GM23338 (cell line): ENCODE data around the gene CAPZA1. TPM values are rescaled to one million over a fixed set of nuclear protein-coding genes. Genes with fewer than 3 reads are reported as not detected.

Experiments used
- ATAC-seq: fragments of 200-7000 bp; cut with Tn5 transposase; 3 replicates; pipeline ENCODE4 v1.9.1; 2020
- DNase-seq: peaks from one replicate; pipeline ENCODE4 v3.0.0-alpha.2; 2015; ENCODE audit warnings: low spot score
- H2AFZ ChIP-seq: fragments of 200-600 bp; sonication (generic); 2 replicates; pipeline ENCODE4 v1.8.0; 2016; ENCODE audit warnings: antibody characterized with exemption, mild to moderate bottlenecking, moderate library complexity
- H3F3A ChIP-seq: fragments of 200-600 bp; sonication (generic); replicated peaks from 2 replicates; pipeline ENCODE4 v1.8.0; 2017; ENCODE audit warnings: antibody characterized with exemption, mixed run types, low read depth
- H3K27ac ChIP-seq: fragments of 200-600 bp; sonication (generic); 2 replicates; pipeline ENCODE4 v1.6.1; 2016; ENCODE audit warnings: low read depth
- H3K27me3 ChIP-seq: fragments of 200-600 bp; sonication (generic); 2 replicates; pipeline ENCODE4 v1.8.0; 2016; ENCODE audit warnings: mild to moderate bottlenecking, mixed run types, moderate library complexity; ENCODE audit not compliant: insufficient read depth
- H3K36me3 ChIP-seq: fragments of 200-600 bp; sonication (generic); 2 replicates; pipeline ENCODE4 v1.8.0; 2016; ENCODE audit warnings: mild to moderate bottlenecking; ENCODE audit not compliant: insufficient read depth
- H3K4me1 ChIP-seq: fragments of 200-600 bp; sonication (generic); 2 replicates; pipeline ENCODE4 v1.8.0; 2016; ENCODE audit warnings: mild to moderate bottlenecking, moderate library complexity; ENCODE audit not compliant: insufficient read depth
- H3K4me2 ChIP-seq: fragments of 200-600 bp; sonication (generic); 2 replicates; pipeline ENCODE4 v1.7.1; 2017; ENCODE audit warnings: mixed run types
- H3K4me3 ChIP-seq: fragments of 200-600 bp; sonication (generic); 2 replicates; pipeline ENCODE4 v1.6.1; 2016; ENCODE audit warnings: mixed run types
- H3K79me2 ChIP-seq: fragments of 200-600 bp; sonication (generic); replicated peaks from 2 replicates; pipeline ENCODE4 v1.8.0; 2017; ENCODE audit warnings: mild to moderate bottlenecking; ENCODE audit not compliant: insufficient read depth
- H3K9me2 ChIP-seq: fragments of 200-600 bp; sonication (generic); 2 replicates; pipeline ENCODE4 v1.8.0; 2017; ENCODE audit not compliant: insufficient read depth
- H4K20me1 ChIP-seq: fragments of 200-600 bp; sonication (generic); replicated peaks from 2 replicates; pipeline ENCODE4 v1.8.0; 2017; ENCODE audit warnings: mild to moderate bottlenecking; ENCODE audit not compliant: insufficient read depth
- H3K27ac Mint-ChIP-seq: 2 replicates; pipeline ENCODE4 v1.8.0; 2020; ENCODE audit warnings: inconsistent platforms, mild to moderate bottlenecking, moderate library complexity, mixed read lengths
- H3K27me3 Mint-ChIP-seq: 3 replicates; pipeline ENCODE4 v1.8.0; 2022; ENCODE audit warnings: low read depth, mild to moderate bottlenecking, moderate library complexity, mixed read lengths, inconsistent platforms; ENCODE audit not compliant: insufficient read depth, poor library complexity
- H3K36me3 Mint-ChIP-seq: 3 replicates; pipeline ENCODE4 v1.8.0; 2021; ENCODE audit warnings: low read depth, mild to moderate bottlenecking, inconsistent platforms, moderate library complexity, mixed read lengths
- H3K4me1 Mint-ChIP-seq: 3 replicates; pipeline ENCODE4 v1.8.0; 2020; ENCODE audit warnings: mild to moderate bottlenecking, inconsistent platforms, mixed read lengths
- H3K4me3 Mint-ChIP-seq: 3 replicates; pipeline ENCODE4 v1.8.0; 2021; ENCODE audit warnings: moderate library complexity, mild to moderate bottlenecking, inconsistent platforms, mixed read lengths
- H3K9me3 Mint-ChIP-seq: 3 replicates; pipeline ENCODE4 v1.8.0; 2020; ENCODE audit warnings: moderate library complexity, mild to moderate bottlenecking, inconsistent platforms, mixed read lengths
- CREB1 ChIP-seq: fragments of 250-450 bp; sonication (Bioruptor Pico); IDR thresholded peaks from 2 replicates; pipeline ENCODE4 v1.5.0; 2020; ENCODE audit warnings: low read depth, mild to moderate bottlenecking, moderate library complexity
- EZH2 ChIP-seq: fragments of 200-600 bp; sonication (generic); IDR thresholded peaks from one replicate; pipeline ENCODE4 v1.8.0; 2017; ENCODE audit warnings: antibody characterized with exemption, mild to moderate bottlenecking, low read depth; ENCODE audit not compliant: unreplicated experiment
- EZH2phosphoT487 ChIP-seq: fragments of 200-600 bp; sonication (generic); IDR thresholded peaks from one replicate; pipeline ENCODE4 v1.8.1; 2018; ENCODE audit warnings: antibody characterized with exemption; ENCODE audit not compliant: unreplicated experiment
- ZNF114 ChIP-seq: fragments of 250-450 bp; sonication (Bioruptor Pico); IDR thresholded peaks from 2 replicates; pipeline ENCODE4 v1.5.0; 2020; ENCODE audit warnings: mild to moderate bottlenecking, moderate library complexity
- polyA plus RNA-seq: library from polyadenylated mRNA; unstranded; fragments of >200 nt; fragmentation: Nextera tagmentation; extraction: Ambion mirVana; gene quantifications from 2 replicates; pipeline ENCODE4 v1.2.1, GENCODE V29; 2016
- total RNA-seq: library from RNA; depleted of rRNA; stranded (reverse); fragments of >200 nt; shearing (Covaris generic); gene quantifications from 2 replicates; pipeline ENCODE4 v1.2.3, GENCODE V29; 2014
- TF ChIP-seq, protein P1 (sequence below): fragments of 250-450 bp; sonication (Bioruptor Pico); IDR thresholded peaks from 2 replicates; pipeline ENCODE4 v1.5.0; 2020; ENCODE audit warnings: mild to moderate bottlenecking, moderate library complexity
- TF ChIP-seq, protein P2 (sequence below), 2 experiments: fragments of 200-600 bp in 1 of 2; sonication (generic) in 1 of 2; conservative IDR thresholded peaks; 2 replicates each; pipeline versions ENCODE4 v1.5.1 to v1.6.1; 2016 to 2017; ENCODE audit warnings: antibody characterized with exemption in 2 of 2, low read depth in 2 of 2, mild to moderate bottlenecking in 2 of 2, moderate library complexity in 1 of 2

CAPZA1 gene
- total and polyA plus RNA-seq, 2 experiments from 2014 or later: 147 to 182 TPM

DNA sequence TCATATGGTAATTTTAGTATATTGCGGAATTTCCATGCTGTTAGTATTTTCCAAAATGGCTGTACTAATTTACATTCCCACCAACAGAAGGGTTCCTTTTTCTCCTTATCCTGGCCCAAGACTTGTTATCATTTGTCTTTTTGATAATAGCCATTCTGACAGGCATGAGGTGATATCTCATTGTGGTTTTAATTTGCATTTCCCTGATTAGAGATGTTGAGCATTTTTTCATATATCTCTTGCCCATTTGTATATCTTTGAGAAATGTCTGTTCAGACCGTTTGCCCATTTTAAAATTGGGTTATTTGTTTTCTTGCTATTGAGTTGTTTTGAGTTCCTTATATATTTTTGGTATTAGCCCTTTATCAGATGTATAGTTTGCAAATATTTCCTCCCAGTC, 14.0 kb downstream of the CAPZA1 start (continued):
- TF ChIP-seq, protein P1, sequence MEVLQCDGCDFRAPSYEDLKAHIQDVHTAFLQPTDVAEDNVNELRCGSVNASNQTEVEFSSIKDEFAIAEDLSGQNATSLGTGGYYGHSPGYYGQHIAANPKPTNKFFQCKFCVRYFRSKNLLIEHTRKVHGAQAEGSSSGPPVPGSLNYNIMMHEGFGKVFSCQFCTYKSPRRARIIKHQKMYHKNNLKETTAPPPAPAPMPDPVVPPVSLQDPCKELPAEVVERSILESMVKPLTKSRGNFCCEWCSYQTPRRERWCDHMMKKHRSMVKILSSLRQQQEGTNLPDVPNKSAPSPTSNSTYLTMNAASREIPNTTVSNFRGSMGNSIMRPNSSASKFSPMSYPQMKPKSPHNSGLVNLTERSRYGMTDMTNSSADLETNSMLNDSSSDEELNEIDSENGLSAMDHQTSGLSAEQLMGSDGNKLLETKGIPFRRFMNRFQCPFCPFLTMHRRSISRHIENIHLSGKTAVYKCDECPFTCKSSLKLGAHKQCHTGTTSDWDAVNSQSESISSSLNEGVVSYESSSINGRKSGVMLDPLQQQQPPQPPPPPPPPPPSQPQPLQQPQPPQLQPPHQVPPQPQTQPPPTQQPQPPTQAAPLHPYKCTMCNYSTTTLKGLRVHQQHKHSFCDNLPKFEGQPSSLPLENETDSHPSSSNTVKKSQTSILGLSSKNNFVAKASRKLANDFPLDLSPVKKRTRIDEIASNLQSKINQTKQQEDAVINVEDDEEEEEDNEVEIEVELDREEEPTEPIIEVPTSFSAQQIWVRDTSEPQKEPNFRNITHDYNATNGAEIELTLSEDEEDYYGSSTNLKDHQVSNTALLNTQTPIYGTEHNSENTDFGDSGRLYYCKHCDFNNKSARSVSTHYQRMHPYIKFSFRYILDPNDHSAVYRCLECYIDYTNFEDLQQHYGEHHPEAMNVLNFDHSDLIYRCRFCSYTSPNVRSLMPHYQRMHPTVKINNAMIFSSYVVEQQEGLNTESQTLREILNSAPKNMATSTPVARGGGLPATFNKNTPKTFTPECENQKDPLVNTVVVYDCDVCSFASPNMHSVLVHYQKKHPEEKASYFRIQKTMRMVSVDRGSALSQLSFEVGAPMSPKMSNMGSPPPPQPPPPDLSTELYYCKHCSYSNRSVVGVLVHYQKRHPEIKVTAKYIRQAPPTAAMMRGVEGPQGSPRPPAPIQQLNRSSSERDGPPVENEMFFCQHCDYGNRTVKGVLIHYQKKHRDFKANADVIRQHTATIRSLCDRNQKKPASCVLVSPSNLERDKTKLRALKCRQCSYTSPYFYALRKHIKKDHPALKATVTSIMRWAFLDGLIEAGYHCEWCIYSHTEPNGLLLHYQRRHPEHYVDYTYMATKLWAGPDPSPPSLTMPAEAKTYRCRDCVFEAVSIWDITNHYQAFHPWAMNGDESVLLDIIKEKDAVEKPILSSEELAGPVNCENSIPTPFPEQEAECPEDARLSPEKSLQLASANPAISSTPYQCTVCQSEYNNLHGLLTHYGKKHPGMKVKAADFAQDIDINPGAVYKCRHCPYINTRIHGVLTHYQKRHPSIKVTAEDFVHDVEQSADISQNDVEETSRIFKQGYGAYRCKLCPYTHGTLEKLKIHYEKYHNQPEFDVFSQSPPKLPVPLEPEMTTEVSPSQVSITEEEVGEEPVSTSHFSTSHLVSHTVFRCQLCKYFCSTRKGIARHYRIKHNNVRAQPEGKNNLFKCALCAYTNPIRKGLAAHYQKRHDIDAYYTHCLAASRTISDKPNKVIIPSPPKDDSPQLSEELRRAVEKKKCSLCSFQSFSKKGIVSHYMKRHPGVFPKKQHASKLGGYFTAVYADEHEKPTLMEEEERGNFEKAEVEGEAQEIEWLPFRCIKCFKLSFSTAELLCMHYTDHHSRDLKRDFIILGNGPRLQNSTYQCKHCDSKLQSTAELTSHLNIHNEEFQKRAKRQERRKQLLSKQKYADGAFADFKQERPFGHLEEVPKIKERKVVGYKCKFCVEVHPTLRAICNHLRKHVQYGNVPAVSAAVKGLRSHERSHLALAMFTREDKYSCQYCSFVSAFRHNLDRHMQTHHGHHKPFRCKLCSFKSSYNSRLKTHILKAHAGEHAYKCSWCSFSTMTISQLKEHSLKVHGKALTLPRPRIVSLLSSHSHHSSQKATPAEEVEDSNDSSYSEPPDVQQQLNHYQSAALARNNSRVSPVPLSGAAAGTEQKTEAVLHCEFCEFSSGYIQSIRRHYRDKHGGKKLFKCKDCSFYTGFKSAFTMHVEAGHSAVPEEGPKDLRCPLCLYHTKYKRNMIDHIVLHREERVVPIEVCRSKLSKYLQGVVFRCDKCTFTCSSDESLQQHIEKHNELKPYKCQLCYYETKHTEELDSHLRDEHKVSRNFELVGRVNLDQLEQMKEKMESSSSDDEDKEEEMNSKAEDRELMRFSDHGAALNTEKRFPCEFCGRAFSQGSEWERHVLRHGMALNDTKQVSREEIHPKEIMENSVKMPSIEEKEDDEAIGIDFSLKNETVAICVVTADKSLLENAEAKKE (CRISPR knock-in tag): no peak
- TF ChIP-seq EZH2 (no peak), CREB1 (CRISPR knock-in tag) (no peak)

DNA sequence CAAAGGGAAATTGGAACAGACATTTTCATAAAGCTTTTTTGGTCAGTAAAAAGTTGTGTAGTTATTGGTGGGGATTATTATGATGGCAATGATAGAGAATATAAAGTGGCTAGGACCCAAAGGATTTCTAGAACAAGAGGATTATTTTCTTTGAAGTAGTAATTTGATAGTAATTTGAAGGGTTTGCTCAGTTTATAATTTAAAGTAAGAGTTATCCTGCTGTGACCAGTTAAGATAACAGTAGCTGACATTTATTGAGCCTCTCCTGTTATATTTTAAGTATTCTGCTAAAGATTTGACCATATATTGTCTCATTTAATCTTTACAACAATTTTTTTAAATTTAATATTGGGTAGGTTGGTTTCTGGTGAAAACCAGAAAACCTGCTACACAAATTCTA, 14.7 kb downstream of the CAPZA1 start:
- no peak overlapping the region for H3K27ac ChIP-seq
- Mint-ChIP-seq H3K36me3 (peaks cover 9% of the 10 kb centered on the region), H3K4me1 (no peaks in the 10 kb centered on the region; the same call in 2 of the 3 replicates), H3K27ac (no peak overlapping the region), H3K9me3 (peaks cover 5% of the 10 kb centered on the region; the same call in 2 of the 3 replicates), H3K4me3 (no peak overlapping the region), H3K27me3 (no peaks in the 10 kb centered on the region)
- H3F3A ChIP-seq: 0 out of 2 replicates have a peak, but pooled peaks cover 4% of the 10 kb centered on the region
- peaks cover 4% of the 10 kb centered on the region for H3K36me3 ChIP-seq
- H2AFZ ChIP-seq: no peak overlapping the region
- peaks cover 4% of the 10 kb centered on the region; the same call in 1 of the 2 replicates for H3K4me1 ChIP-seq
- H3K9me2 ChIP-seq: no peaks in the 10 kb centered on the region
- DNase-seq (no peak), ATAC-seq (no peak)
- no peak overlapping the region for H3K4me3 ChIP-seq
- no peak overlapping the region for H3K4me2 ChIP-seq
- peaks cover 100% of the 10 kb centered on the region for H3K79me2 ChIP-seq
- peaks cover 54% of the 10 kb centered on the region for H4K20me1 ChIP-seq
- H3K27me3 ChIP-seq: no peaks in the 10 kb centered on the region
- TF ChIP-seq, protein P2, sequence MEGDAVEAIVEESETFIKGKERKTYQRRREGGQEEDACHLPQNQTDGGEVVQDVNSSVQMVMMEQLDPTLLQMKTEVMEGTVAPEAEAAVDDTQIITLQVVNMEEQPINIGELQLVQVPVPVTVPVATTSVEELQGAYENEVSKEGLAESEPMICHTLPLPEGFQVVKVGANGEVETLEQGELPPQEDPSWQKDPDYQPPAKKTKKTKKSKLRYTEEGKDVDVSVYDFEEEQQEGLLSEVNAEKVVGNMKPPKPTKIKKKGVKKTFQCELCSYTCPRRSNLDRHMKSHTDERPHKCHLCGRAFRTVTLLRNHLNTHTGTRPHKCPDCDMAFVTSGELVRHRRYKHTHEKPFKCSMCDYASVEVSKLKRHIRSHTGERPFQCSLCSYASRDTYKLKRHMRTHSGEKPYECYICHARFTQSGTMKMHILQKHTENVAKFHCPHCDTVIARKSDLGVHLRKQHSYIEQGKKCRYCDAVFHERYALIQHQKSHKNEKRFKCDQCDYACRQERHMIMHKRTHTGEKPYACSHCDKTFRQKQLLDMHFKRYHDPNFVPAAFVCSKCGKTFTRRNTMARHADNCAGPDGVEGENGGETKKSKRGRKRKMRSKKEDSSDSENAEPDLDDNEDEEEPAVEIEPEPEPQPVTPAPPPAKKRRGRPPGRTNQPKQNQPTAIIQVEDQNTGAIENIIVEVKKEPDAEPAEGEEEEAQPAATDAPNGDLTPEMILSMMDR (conservative IDR thresholded peaks at IDR 0.05; ENCODE audit: low read depth in 2 of 2): no peak
- TF ChIP-seq, protein P1 (CRISPR knock-in tag): no peak
- TF ChIP-seq ZNF114 (CRISPR knock-in tag): no peak
- TF ChIP-seq EZH2phosphoT487: no peak
